Neural cell (in vitro differentiated cells): ENCODE data around the gene ORAI1. TPM values are rescaled to one million over a fixed set of nuclear protein-coding genes. Genes with fewer than 3 reads are reported as not detected.

Experiments
- polyA plus RNA-seq: library from polyadenylated mRNA; depleted of rRNA; stranded (reverse); fragments of >200 nt; gene quantifications from 2 replicates; pipeline ENCODE4 v1.2.3, GENCODE V29; 2014
- small RNA-seq, 3 experiments: library from RNA; depleted of rRNA; stranded (forward); fragments of <200 nt; gene quantifications; one replicate each; pipeline ENCODE3, GENCODE V24; 2012

Gene ORAI1
- polyA plus RNA-seq, 1 donor from 2014 or later = 0.78 TPM

Small RNAs within 50 kb of the gene (small RNA-seq; reads per million reads assigned to genes)
- gene RNU6-1004P = 0 reads per million in 3 experiments

Other genes with a start within 250 kb of the ORAI1 start
- gene RNF34, start 226.4 kb upstream of the ORAI1 start, polyA plus RNA-seq = 64.0 and 68.8 TPM in 2 replicates
- 85.5 and 93.8 TPM in 2 replicates for gene KDM2B, start 45.5 kb upstream of the ORAI1 start, polyA plus RNA-seq
- 1.1 and 3.4 TPM in 2 replicates for gene MORN3, start 43.1 kb downstream of the ORAI1 start, polyA plus RNA-seq
- 9.5 and 9.8 TPM in 2 replicates for gene TMEM120B, start 86.2 kb downstream of the ORAI1 start, polyA plus RNA-seq
- gene RHOF, start 167.2 kb downstream of the ORAI1 start, polyA plus RNA-seq = 9.4 and 14.7 TPM in 2 replicates
- gene SETD1B, start 177.5 kb downstream of the ORAI1 start, polyA plus RNA-seq = 2.6 and 3.2 TPM in 2 replicates
- not detected in 2 replicates for gene HPD, start 232.3 kb downstream of the ORAI1 start, polyA plus RNA-seq